A549 (cell line): ENCODE data around the gene APCDD1.

ENCODE experiments used
- BHLHE40 ChIP-seq: IDR thresholded peaks from 2 replicates; pipeline ENCODE4 v1.6.1; 2012; ENCODE audit warnings: low read depth, low read length, inconsistent platforms
- CHD2 ChIP-seq: fragments of 150-350 bp; IDR thresholded peaks from 2 replicates; pipeline ENCODE4 v1.6.1; 2014; ENCODE audit warnings: low read length; ENCODE audit not compliant: partially characterized antibody
- HOXB5 ChIP-seq: fragments of 250-450 bp; sonication (Bioruptor Pico); IDR thresholded peaks from 2 replicates; pipeline ENCODE4 v1.5.0; 2020; ENCODE audit warnings: mild to moderate bottlenecking, moderate library complexity
- NR3C1 ChIP-seq: fragments of >200 bp; sonication (Bioruptor Twin); formaldehyde crosslinking; IDR thresholded peaks from 3 replicates; pipeline ENCODE4 v1.6.1; 2017
- POLR2A ChIP-seq: IDR thresholded peaks from 2 replicates; pipeline ENCODE4 v1.6.1; 2012; ENCODE audit warnings: mild to moderate bottlenecking, low read length
- RCOR1 ChIP-seq: fragments of 150-350 bp; IDR thresholded peaks from 2 replicates; pipeline ENCODE4 v1.6.1; 2014; ENCODE audit warnings: antibody characterized with exemption, low read length, low read depth
- SMC3 ChIP-seq: fragments of >200 bp; sonication (Bioruptor Twin); formaldehyde crosslinking; IDR thresholded peaks from 3 replicates; pipeline ENCODE4 v1.6.1; 2018; ENCODE audit warnings: inconsistent platforms
- ZC3H11A ChIP-seq: fragments of 450-650 bp; IDR thresholded peaks from 2 replicates; pipeline ENCODE4 v1.6.1; 2014; ENCODE audit warnings: antibody characterized with exemption, mild to moderate bottlenecking
- TF ChIP-seq, protein P1 (sequence below): fragments of >200 bp; sonication (Bioruptor Twin); formaldehyde crosslinking; IDR thresholded peaks from 3 replicates; pipeline ENCODE4 v1.5.1; 2016
- TF ChIP-seq, protein P2 (sequence below): IDR thresholded peaks from 2 replicates; pipeline ENCODE4 v1.6.1; 2012
- TF ChIP-seq, protein P3 (sequence below): fragments of 200-600 bp; sonication (generic); IDR thresholded peaks from 2 replicates; pipeline ENCODE4 v1.6.1; 2016; ENCODE audit warnings: antibody characterized with exemption, mild to moderate bottlenecking, moderate library complexity

DNA sequence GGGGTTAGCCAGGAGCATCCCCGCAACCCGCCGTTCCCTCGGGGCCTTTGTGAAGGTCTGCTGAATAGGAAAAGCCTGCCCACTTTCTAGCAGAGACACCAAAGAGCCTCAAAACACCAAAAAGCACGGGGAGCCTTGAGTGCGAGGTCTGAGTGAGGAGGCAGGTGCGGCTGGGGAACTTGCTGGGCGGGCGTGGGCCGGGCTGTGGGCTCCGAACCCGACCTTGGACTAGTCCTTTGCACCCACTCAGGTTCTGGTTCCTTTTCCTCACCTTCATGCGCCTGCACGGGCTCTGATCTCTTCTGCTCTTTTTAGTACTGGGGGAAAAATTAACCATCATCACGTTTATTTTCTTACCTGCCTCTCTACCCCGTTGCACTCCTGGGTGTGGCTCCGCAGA is 19.9 kb downstream of the APCDD1 start:
- TF ChIP-seq NR3C1, result no peak
- TF ChIP-seq, protein P1, sequence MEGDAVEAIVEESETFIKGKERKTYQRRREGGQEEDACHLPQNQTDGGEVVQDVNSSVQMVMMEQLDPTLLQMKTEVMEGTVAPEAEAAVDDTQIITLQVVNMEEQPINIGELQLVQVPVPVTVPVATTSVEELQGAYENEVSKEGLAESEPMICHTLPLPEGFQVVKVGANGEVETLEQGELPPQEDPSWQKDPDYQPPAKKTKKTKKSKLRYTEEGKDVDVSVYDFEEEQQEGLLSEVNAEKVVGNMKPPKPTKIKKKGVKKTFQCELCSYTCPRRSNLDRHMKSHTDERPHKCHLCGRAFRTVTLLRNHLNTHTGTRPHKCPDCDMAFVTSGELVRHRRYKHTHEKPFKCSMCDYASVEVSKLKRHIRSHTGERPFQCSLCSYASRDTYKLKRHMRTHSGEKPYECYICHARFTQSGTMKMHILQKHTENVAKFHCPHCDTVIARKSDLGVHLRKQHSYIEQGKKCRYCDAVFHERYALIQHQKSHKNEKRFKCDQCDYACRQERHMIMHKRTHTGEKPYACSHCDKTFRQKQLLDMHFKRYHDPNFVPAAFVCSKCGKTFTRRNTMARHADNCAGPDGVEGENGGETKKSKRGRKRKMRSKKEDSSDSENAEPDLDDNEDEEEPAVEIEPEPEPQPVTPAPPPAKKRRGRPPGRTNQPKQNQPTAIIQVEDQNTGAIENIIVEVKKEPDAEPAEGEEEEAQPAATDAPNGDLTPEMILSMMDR, result no peak
- no peak for TF ChIP-seq SMC3
- no peak for TF ChIP-seq BHLHE40
- TF ChIP-seq, protein P2, sequence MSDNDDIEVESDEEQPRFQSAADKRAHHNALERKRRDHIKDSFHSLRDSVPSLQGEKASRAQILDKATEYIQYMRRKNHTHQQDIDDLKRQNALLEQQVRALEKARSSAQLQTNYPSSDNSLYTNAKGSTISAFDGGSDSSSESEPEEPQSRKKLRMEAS, result no peak
- no peak for TF ChIP-seq HOXB5
- no peak for TF ChIP-seq RCOR1
- no peak for TF ChIP-seq POLR2A
- no peak for TF ChIP-seq CHD2
- no peak for TF ChIP-seq ZC3H11A
- TF ChIP-seq, protein P3, sequence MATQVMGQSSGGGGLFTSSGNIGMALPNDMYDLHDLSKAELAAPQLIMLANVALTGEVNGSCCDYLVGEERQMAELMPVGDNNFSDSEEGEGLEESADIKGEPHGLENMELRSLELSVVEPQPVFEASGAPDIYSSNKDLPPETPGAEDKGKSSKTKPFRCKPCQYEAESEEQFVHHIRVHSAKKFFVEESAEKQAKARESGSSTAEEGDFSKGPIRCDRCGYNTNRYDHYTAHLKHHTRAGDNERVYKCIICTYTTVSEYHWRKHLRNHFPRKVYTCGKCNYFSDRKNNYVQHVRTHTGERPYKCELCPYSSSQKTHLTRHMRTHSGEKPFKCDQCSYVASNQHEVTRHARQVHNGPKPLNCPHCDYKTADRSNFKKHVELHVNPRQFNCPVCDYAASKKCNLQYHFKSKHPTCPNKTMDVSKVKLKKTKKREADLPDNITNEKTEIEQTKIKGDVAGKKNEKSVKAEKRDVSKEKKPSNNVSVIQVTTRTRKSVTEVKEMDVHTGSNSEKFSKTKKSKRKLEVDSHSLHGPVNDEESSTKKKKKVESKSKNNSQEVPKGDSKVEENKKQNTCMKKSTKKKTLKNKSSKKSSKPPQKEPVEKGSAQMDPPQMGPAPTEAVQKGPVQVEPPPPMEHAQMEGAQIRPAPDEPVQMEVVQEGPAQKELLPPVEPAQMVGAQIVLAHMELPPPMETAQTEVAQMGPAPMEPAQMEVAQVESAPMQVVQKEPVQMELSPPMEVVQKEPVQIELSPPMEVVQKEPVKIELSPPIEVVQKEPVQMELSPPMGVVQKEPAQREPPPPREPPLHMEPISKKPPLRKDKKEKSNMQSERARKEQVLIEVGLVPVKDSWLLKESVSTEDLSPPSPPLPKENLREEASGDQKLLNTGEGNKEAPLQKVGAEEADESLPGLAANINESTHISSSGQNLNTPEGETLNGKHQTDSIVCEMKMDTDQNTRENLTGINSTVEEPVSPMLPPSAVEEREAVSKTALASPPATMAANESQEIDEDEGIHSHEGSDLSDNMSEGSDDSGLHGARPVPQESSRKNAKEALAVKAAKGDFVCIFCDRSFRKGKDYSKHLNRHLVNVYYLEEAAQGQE, result no peak
